Effector CD4-positive, alpha-beta T cell (primary cell): ENCODE data around the gene IL1F10.

Source experiments
- DNase-seq: peaks from one replicate; pipeline ENCODE4 v3.0.0-alpha.2; 2020

The IL1F10 gene

DNA sequence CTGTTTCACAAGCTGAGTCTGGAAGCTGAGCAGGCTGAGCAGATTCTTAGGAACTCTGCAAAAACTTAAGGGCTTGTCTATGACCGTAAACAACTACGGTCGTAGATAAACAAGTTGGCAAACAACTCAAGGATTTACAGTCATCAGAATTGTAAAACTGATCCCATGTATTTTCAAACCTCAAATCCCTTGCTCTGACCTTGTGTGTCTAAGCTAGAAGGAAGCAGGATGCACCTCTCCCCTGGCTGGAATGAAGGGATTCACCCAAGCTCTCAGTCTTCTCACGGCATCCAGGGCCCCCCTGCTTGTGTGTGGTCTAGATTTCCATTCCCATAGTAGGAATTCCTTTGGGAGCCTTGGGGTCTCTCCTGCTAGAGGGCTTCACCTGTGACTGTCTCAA is 47.2 kb downstream of the IL1F10 start:
- no peak for DNase-seq

DNA sequence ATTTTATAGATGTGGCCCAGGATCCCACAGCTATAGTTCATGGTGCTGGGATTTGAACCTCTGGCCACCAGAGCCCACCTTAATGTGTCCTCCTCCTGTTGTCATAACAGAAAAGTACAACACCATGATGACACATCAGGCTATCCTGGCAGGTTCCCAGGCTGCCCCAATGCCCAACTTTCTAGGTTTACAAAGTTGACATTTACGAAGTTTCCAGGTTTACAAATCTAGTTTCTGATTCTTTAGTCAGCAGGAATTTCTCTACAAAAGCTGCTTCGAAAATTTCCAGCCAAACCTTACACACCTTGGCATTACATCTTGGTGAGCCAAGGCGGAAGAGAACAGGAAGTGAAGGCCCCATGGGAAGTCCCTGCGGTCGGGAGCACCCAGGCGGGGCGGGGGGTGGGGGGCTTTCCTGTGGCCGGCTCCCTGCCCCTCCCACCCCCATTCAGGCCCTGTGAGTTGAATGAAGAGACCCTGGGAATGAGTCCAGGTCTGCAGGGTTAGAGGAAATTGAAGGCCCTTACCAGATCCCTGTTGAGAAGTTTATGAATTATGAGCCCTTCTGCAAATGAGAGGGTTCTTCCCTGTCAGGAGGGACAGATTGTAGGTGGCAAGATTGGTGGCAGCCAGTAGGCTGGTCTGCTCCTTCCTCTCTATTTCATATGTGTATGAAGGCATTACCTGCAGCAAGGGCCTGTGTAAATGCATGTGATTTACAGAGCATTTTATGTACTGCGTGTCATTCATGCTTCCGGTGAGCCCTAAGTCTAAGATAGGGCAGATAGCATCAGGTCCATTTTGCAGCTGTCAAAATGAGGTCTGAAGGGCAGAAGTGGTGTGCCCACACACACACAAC is 48.6 kb downstream of the IL1F10 start:
- no peak for DNase-seq

GRCh38 chr2:113117541-113118262 is 49.9 kb downstream of the IL1F10 start:
- no peak for DNase-seq

- no peak for DNase-seq
These were observed 50.5 kb downstream of the IL1F10 start for GRCh38 chr2:113118263-113118657.

DNA sequence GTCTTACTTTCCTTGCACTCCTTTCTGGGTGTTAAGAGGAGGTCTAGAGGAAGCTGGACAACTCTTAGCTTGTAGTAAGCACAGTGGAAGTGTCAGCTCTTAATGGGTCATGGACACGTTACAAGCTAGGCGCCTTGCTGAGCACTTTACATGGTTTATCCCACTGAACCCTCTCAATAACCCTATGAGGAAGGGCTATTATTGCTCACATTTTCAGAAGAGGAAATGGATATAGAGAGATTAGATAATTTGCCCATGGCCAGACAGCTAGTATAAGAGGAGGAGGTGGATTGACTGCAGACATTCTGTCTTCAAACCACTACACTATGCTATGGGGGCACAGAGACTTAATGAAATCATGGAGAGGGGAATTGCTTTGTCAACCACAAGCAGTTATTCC is 51.3 kb downstream of the IL1F10 start:
- DNase-seq: no peak

GRCh38 chr2:113120861-113121260 is 53.1 kb downstream of the IL1F10 start:
- no peak for DNase-seq

DNA sequence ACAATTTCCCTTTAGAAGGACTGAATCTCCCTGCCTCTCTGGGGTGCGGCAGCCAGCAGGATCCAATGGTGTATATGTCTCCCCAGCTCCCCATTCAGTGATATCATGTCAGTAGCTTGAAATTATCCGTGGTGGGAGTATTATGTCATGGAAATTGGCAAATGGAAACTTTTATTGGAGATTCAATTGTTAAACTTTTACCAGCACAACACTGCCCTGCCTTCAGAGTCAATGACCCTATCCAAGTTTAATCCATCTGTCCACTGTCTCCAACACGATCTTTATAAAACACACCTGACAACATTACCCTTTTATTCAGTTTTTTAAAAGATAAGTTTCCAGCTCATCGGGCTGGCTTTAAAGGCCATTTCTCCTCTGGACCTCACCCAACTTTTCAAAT is 54.6 kb downstream of the IL1F10 start:
- DNase-seq: no peak

- DNase-seq: no peak
These were observed 56.0 kb downstream of the IL1F10 start for GRCh38 chr2:113123726-113124125.

- no peak for DNase-seq
These were observed 56.6 kb downstream of the IL1F10 start for GRCh38 chr2:113124181-113124961.
